Activated CD4-positive, alpha-beta T cell treated with anti-CD3 and anti-CD28 coated beads, Interleukin-2, amount 10 ng/mL, durations not matched to agents 24 days and 14 days (primary cell): ENCODE data around the gene PRR23A. TPM values are rescaled to one million over a fixed set of nuclear protein-coding genes. Genes with fewer than 3 reads are reported as not detected.

Experiments used
- total RNA-seq: library from RNA; stranded (reverse); gene quantifications from 2 replicates; pipeline ENCODE4 v1.2.3, GENCODE V29; 2022

The PRR23A gene
- total RNA-seq, 1 donor from 2014 or later, result not detected

Other genes starting within 250 kb of the PRR23A start
- 17.6 and 18.1 TPM in 2 replicates for gene PIK3CB, start 171.3 kb downstream of the PRR23A start, total RNA-seq
- not detected in 2 replicates for gene FOXL2, start 59.1 kb downstream of the PRR23A start, total RNA-seq
- gene FOXL2NB, start 59.1 kb downstream of the PRR23A start, total RNA-seq, result not detected in 2 replicates
- gene PRR23B, start 14.7 kb upstream of the PRR23A start, total RNA-seq, result not detected in 2 replicates
- gene PRR23C, start 38.6 kb upstream of the PRR23A start, total RNA-seq, result not detected in 2 replicates